ENCODE measurements around the gene FGF18. TPM values are rescaled to one million over a fixed set of nuclear protein-coding genes. Genes with fewer than 3 reads are reported as not detected.
"Not testable (repeated sequence)": the region's sequence is repeated elsewhere in the genome, so short reads cannot be mapped to it uniquely, and the experiment has no call there.

FGF18 gene
- total RNA-seq, 1 experiment from 2014 or later: 0.94 TPM

GRCh38 chr5:171379961-171380360 lies 39.5 kb upstream of the FGF18 start:
- Histone ChIP-seq H3T11ph (ENCODE audit: low read length) (no peak overlapping the region), H2BK5ac (ENCODE audit: insufficient read length, low read length) (no peak overlapping the region), H3K79me2 (ENCODE audit: insufficient read depth, low read length) (no peaks in the 10 kb centered on the region), H4K5ac (ENCODE audit: insufficient read length, low read depth, low read length) (no peak overlapping the region), H3K23me2 (ENCODE audit: insufficient read length, low read depth, low read length, poor library complexity, severe bottlenecking) (no peaks in the 10 kb centered on the region), H2AFZ (ENCODE audit: low read length) (no peak overlapping the region), H4K20me1 (ENCODE audit: control insufficient read depth, insufficient read depth, insufficient read length) (no peaks in the 10 kb centered on the region), H3K4ac (ENCODE audit: low read depth, low read length) (no peak overlapping the region), H3K4me2 (ENCODE audit: insufficient read depth, insufficient read length, low read length) (no peak overlapping the region), H2BK12ac (ENCODE audit: insufficient read length, low read depth, low read length) (no peak overlapping the region), H2AK5ac (ENCODE audit: insufficient read length, low read length) (no peak overlapping the region), H3K4me1 (ENCODE audit: insufficient read depth, low read length) (no peaks in the 10 kb centered on the region), H3K56ac (ENCODE audit: insufficient read length, low read depth, low read length) (no peak overlapping the region), H2BK120ac (ENCODE audit: low read depth, low read length, poor library complexity, severe bottlenecking) (no peak overlapping the region), H4K8ac (replicated peaks; ENCODE audit: insufficient read length, low read depth, low read length) (no peak overlapping the region), H3K18ac (ENCODE audit: insufficient read length, low read depth, low read length) (no peak overlapping the region), H2BK15ac (ENCODE audit: low read depth, low read length) (no peak overlapping the region), H3K9ac (ENCODE audit: extremely low read depth, insufficient read length, low read length) (no peak overlapping the region), H4K91ac (ENCODE audit: insufficient read length, low read depth, low read length) (no peak overlapping the region), H3K27ac (ENCODE audit: insufficient read length, low read depth, low read length) (no peak overlapping the region), H3K14ac (ENCODE audit: insufficient read depth, low read length) (no peak overlapping the region), H2BK20ac (ENCODE audit: low read depth, low read length, poor library complexity, severe bottlenecking) (no peak overlapping the region), H3K9me3 (ENCODE audit: control insufficient read depth, low read depth, low read length) (no peaks in the 10 kb centered on the region), H3K27me3 (ENCODE audit: insufficient read depth, low read length) (no peaks in the 10 kb centered on the region), H3K23ac (ENCODE audit: insufficient read length, low read depth, low read length) (no peak overlapping the region), H3K79me1 (ENCODE audit: insufficient read depth, low read depth, low read length, poor library complexity, severe bottlenecking) (no peaks in the 10 kb centered on the region)
- H3K27me3 Mint-ChIP-seq (ENCODE audit: low read depth): peaks cover 2% of the 10 kb centered on the region
- WGBS (ENCODE audit: extremely low coverage, insufficient read length, low lambda C conversion rate): no CpG with 5 or more reads among the region's 7 CpGs
- H3K27ac Mint-ChIP-seq: no peak overlapping the region
- H3K36me3 Mint-ChIP-seq (ENCODE audit: insufficient read depth in 1 of 3, low read depth in 3 of 3): no peaks in the 10 kb centered on the region
- no peaks in the 10 kb centered on the region for H3K4me1 Mint-ChIP-seq
- no peak overlapping the region for H3K4me3 Mint-ChIP-seq
- no peaks in the 10 kb centered on the region for H3K9me3 Mint-ChIP-seq
- no peak for TF ChIP-seq CTCF (conservative IDR thresholded peaks at IDR 0.05)
- DNase-seq: no peak

- not testable (repeated sequence) for DNase-seq; H3K18ac ChIP-seq (ENCODE audit: insufficient read length, low read depth, low read length); H3K4me2 ChIP-seq (ENCODE audit: insufficient read depth, insufficient read length, low read length); H2AK5ac ChIP-seq (ENCODE audit: insufficient read length, low read length); H2BK20ac ChIP-seq (ENCODE audit: low read depth, low read length, poor library complexity, severe bottlenecking); H3K4me3 Mint-ChIP-seq; H3K56ac ChIP-seq (ENCODE audit: insufficient read length, low read depth, low read length); H2AFZ ChIP-seq (ENCODE audit: low read length); H3K23me2 ChIP-seq (ENCODE audit: insufficient read length, low read depth, low read length, poor library complexity, severe bottlenecking); H2BK15ac ChIP-seq (ENCODE audit: low read depth, low read length); H4K20me1 ChIP-seq (ENCODE audit: control insufficient read depth, insufficient read depth, insufficient read length); H2BK12ac ChIP-seq (ENCODE audit: insufficient read length, low read depth, low read length); H3T11ph ChIP-seq (ENCODE audit: low read length); H3K9me3 ChIP-seq (ENCODE audit: control insufficient read depth, low read depth, low read length); H4K91ac ChIP-seq (ENCODE audit: insufficient read length, low read depth, low read length); H3K4ac ChIP-seq (ENCODE audit: low read depth, low read length); H3K79me1 ChIP-seq (ENCODE audit: insufficient read depth, low read depth, low read length, poor library complexity, severe bottlenecking); H3K27ac ChIP-seq (ENCODE audit: insufficient read length, low read depth, low read length); H2BK5ac ChIP-seq (ENCODE audit: insufficient read length, low read length); H4K8ac ChIP-seq (replicated peaks; ENCODE audit: insufficient read length, low read depth, low read length); H2BK120ac ChIP-seq (ENCODE audit: low read depth, low read length, poor library complexity, severe bottlenecking); H3K27me3 Mint-ChIP-seq (ENCODE audit: low read depth); H4K5ac ChIP-seq (ENCODE audit: insufficient read length, low read depth, low read length); H3K4me1 ChIP-seq (ENCODE audit: insufficient read depth, low read length); H3K27ac Mint-ChIP-seq; H3K23ac ChIP-seq (ENCODE audit: insufficient read length, low read depth, low read length); H3K27me3 ChIP-seq (ENCODE audit: insufficient read depth, low read length); H3K4me1 Mint-ChIP-seq; H3K14ac ChIP-seq (ENCODE audit: insufficient read depth, low read length); H3K9ac ChIP-seq (ENCODE audit: extremely low read depth, insufficient read length, low read length)
- peaks cover 17% of the 10 kb centered on the region for H3K79me2 ChIP-seq (ENCODE audit: insufficient read depth, low read length)
- Mint-ChIP-seq H3K36me3 (ENCODE audit: insufficient read depth in 1 of 3, low read depth in 3 of 3) (peaks cover 17 to 18% (median 18%) of the 10 kb centered on the region in 3 experiments), H3K9me3 (peaks cover 4 to 11% of the 10 kb centered on the region in 2 experiments; a peak in 4 of 5 replicates)
- WGBS (ENCODE audit: extremely low coverage, insufficient read length, low lambda C conversion rate): no CpG with 5 or more reads among the region's 9 CpGs
Measured at GRCh38 chr5:171384416-171384815, 35.0 kb upstream of the FGF18 start.
